Naive thymus-derived CD4-positive, alpha-beta T cell (primary cell): ENCODE measurements around the gene ZDHHC13. TPM values are rescaled to one million over a fixed set of nuclear protein-coding genes. Genes with fewer than 3 reads are reported as not detected.

Experiments
- ATAC-seq: fragments of 150-1000 bp; cut with Tn5 transposase; 2 replicates; pipeline ENCODE4 v1.10.0; 2021; ENCODE audit warnings: mild to moderate bottlenecking, moderate library complexity
- CTCF ChIA-PET: fragments of 350-600 bp; sonication (Branson Sonifier 250); formaldehyde crosslinking; loops from one replicate; lab custom pipeline; 2021; ENCODE audit warnings: antibody characterized with exemption; lab: Charles Lee
- POLR2A ChIA-PET: fragments of 350-600 bp; sonication (Branson Sonifier 250); formaldehyde crosslinking; loops from one replicate; lab custom pipeline; 2021; ENCODE audit warnings: antibody characterized with exemption, inconsistent platforms; lab: Charles Lee
- DNase-seq, 9 donors: peaks; one replicate each; pipeline versions ENCODE4 v3.0.0 to v3.0.0-alpha.2; 2020 to 2022; ENCODE audit warnings: mixed read lengths in 1 of 9
- H3K27ac ChIP-seq: one replicate; pipeline ENCODE4 v1.7.0; 2013; ENCODE audit warnings: mild to moderate bottlenecking, low read depth, low read length, moderate library complexity
- H3K27me3 ChIP-seq, 2 donors: one replicate each; pipeline ENCODE4 v1.7.0; 2013; ENCODE audit warnings: low read length in 2 of 2, mild to moderate bottlenecking in 2 of 2, moderate library complexity in 2 of 2; ENCODE audit not compliant: control insufficient read depth in 2 of 2, insufficient read depth in 2 of 2
- H3K36me3 ChIP-seq, 3 experiments: 1 replicate in 2 of 3; 2 replicates in 1 of 3; pipeline ENCODE4 v1.7.0; 2013; ENCODE audit warnings: low read length in 3 of 3, mild to moderate bottlenecking in 3 of 3, moderate library complexity in 1 of 3; ENCODE audit not compliant: insufficient read depth in 3 of 3, control insufficient read depth in 2 of 3
- H3K4me1 ChIP-seq, 2 donors: one replicate each; pipeline ENCODE4 v1.7.0; 2013; ENCODE audit warnings: low read length in 2 of 2, mild to moderate bottlenecking in 2 of 2, moderate library complexity in 1 of 2; ENCODE audit not compliant: control insufficient read depth in 2 of 2, insufficient read depth in 2 of 2
- H3K4me3 ChIP-seq: 2 replicates; pipeline ENCODE4 v1.7.0; 2013; ENCODE audit warnings: mild to moderate bottlenecking, low read length
- H3K9me3 ChIP-seq, 3 experiments: 1 replicate in 2 of 3; 2 replicates in 1 of 3; pipeline ENCODE4 v1.7.0; 2013; ENCODE audit warnings: low read length in 3 of 3; ENCODE audit not compliant: control insufficient read depth in 2 of 3
- H3K27ac Mint-ChIP-seq, 9 donors: one replicate each; pipeline ENCODE4 v1.8.0; 2020 to 2022; ENCODE audit warnings: mixed read lengths in 9 of 9, mild to moderate bottlenecking in 8 of 9, moderate library complexity in 5 of 9, inconsistent platforms in 2 of 9
- H3K27me3 Mint-ChIP-seq, 5 donors: one replicate each; pipeline ENCODE4 v1.8.0; 2021 to 2022; ENCODE audit warnings: mixed read lengths in 5 of 5, mild to moderate bottlenecking in 1 of 5
- H3K36me3 Mint-ChIP-seq, 5 donors: one replicate each; pipeline ENCODE4 v1.8.0; 2020 to 2022; ENCODE audit warnings: mixed read lengths in 5 of 5, mild to moderate bottlenecking in 3 of 5, inconsistent platforms in 1 of 5
- H3K4me1 Mint-ChIP-seq, 7 donors: one replicate each; pipeline ENCODE4 v1.8.0; 2020 to 2022; ENCODE audit warnings: mixed read lengths in 7 of 7, mild to moderate bottlenecking in 3 of 7, inconsistent platforms in 1 of 7
- H3K4me3 Mint-ChIP-seq, 10 donors: one replicate each; pipeline ENCODE4 v1.8.0; 2020 to 2022; ENCODE audit warnings: mild to moderate bottlenecking in 10 of 10, mixed read lengths in 10 of 10, moderate library complexity in 6 of 10, inconsistent platforms in 2 of 10
- H3K9me3 Mint-ChIP-seq, 11 donors: one replicate each; pipeline ENCODE4 v1.8.0; 2020 to 2022; ENCODE audit warnings: mixed read lengths in 11 of 11, mild to moderate bottlenecking in 4 of 11, inconsistent platforms in 1 of 11, moderate library complexity in 1 of 11
- intact Hi-C, 2 donors: fragments of 100-400 bp; cut with micrococcal nuclease; formaldehyde crosslinking; loops; one replicate each; pipeline ENCODE4 v1.15.1; 2023
- polyA plus RNA-seq, 2 donors: library from polyadenylated mRNA; unstranded; fragments of 300-500 nt; fragmentation: Illumina TruSeq; gene quantifications; one replicate each; pipeline ENCODE4 v1.2.3, GENCODE V29; 2021
- total RNA-seq, 6 experiments: library from RNA in 5 of 6; stranded (reverse) in 5 of 6; gene quantifications; 1 replicate in 5 of 6; 2 replicates in 1 of 6; pipeline ENCODE4 v1.2.3 and lab custom pipeline; 2021 to 2026

Gene ZDHHC13
- total and polyA plus RNA-seq, 7 experiments from 2014 or later, result 6.8 to 21.3 (median 10.2) TPM

- Histone ChIP-seq H3K36me3 (no peaks in the 10 kb centered on the region), H3K9me3 (no peaks in the 10 kb centered on the region), H3K27me3 (no peaks in the 10 kb centered on the region), H3K4me3 (no peak overlapping the region), H3K4me1 (no peaks in the 10 kb centered on the region), H3K27ac (no peak overlapping the region)
- ChIA-PET CTCF (interaction anchor here (0.7 to 2.0 kb wide), 3 partner anchors 8 to 24 kb away, joined by 3 to 10 read pairs (median 3); no protein-coding TSS in a partner anchor), POLR2A (no interaction called here)
- DNase-seq, result peak; percentile 13 to 64 (median 43)
- peak; percentile 86 for ATAC-seq
- no peak overlapping the region for H3K4me3 Mint-ChIP-seq
- intact Hi-C loops, result loop anchor here (1.0 to 10.0 kb wide), 7 partner anchors 40 to 828 kb away; partner anchors contain the start of genes ZDHHC13 (in 2 of the 2) and E2F8 (in 1 of the 2)
- peak overlapping the region in 1 of 9 donors; percentile 6 for H3K27ac Mint-ChIP-seq
- peaks cover 0 to 14% (median 6%) of the 10 kb centered on the region in 5 donors for H3K27me3 Mint-ChIP-seq
- H3K36me3 Mint-ChIP-seq, result no peaks in the 10 kb centered on the region
- peaks cover 0 to 3% (median 0%) of the 10 kb centered on the region in 7 donors for H3K4me1 Mint-ChIP-seq
- peaks cover 0 to 2% (median 0%) of the 10 kb centered on the region in 11 donors for H3K9me3 Mint-ChIP-seq
These were observed 40.0 kb upstream of the ZDHHC13 start for GRCh38 chr11:19076744-19077589.

- ChIA-PET CTCF (interaction anchor here (1.2 to 2.0 kb wide), 2 partner anchors 9 to 11 kb away, joined by 3 to 10 read pairs; no protein-coding TSS in a partner anchor), POLR2A (no interaction called here)
- intact Hi-C loops, result loop anchor here (1.0 to 10.0 kb wide), 7 partner anchors 39 to 827 kb away; partner anchors contain the start of genes ZDHHC13 (in 2 of the 2) and E2F8 (in 1 of the 2)
- Mint-ChIP-seq H3K27ac (no peak overlapping the region), H3K27me3 (peaks cover 0 to 14% (median 6%) of the 10 kb centered on the region in 5 donors), H3K36me3 (no peaks in the 10 kb centered on the region), H3K4me1 (peaks cover 0 to 3% (median 0%) of the 10 kb centered on the region in 7 donors), H3K4me3 (no peak overlapping the region), H3K9me3 (peaks cover 0 to 2% (median 0%) of the 10 kb centered on the region in 11 donors)
- ATAC-seq (no peak), DNase-seq (no peak)
- no peaks in the 10 kb centered on the region for H3K27me3 ChIP-seq
- no peak overlapping the region for H3K4me3 ChIP-seq
- H3K27ac ChIP-seq, result no peak overlapping the region
- H3K9me3 ChIP-seq, result no peaks in the 10 kb centered on the region
- H3K36me3 ChIP-seq, result no peaks in the 10 kb centered on the region
- H3K4me1 ChIP-seq, result no peaks in the 10 kb centered on the region
These were observed 39.0 kb upstream of the ZDHHC13 start for GRCh38 chr11:19077965-19078364.

GRCh38 chr11:19079643-19080440 is 37.1 kb upstream of the ZDHHC13 start:
- no peak overlapping the region for H3K4me3 Mint-ChIP-seq
- H3K4me3 ChIP-seq, result no peak overlapping the region
- no peaks in the 10 kb centered on the region for H3K27me3 ChIP-seq
- H3K27ac ChIP-seq, result no peak overlapping the region
- intact Hi-C loops, result loop anchor here (5.0 to 10.0 kb wide), 5 partner anchors 162 to 825 kb away; partner anchors contain the start of gene E2F8 (in 1 of the 2)
- no peak for DNase-seq
- H3K36me3 ChIP-seq, result no peaks in the 10 kb centered on the region
- peaks cover 0 to 18% (median 6%) of the 10 kb centered on the region in 5 donors for H3K27me3 Mint-ChIP-seq
- H3K9me3 ChIP-seq, result no peaks in the 10 kb centered on the region
- H3K4me1 ChIP-seq, result no peaks in the 10 kb centered on the region
- no peak for ATAC-seq
- peaks cover 0 to 2% (median 0%) of the 10 kb centered on the region in 11 donors for H3K9me3 Mint-ChIP-seq
- ChIA-PET CTCF (interaction anchor here (0.7 to 1.7 kb wide), 2 partner anchors 8 to 21 kb away, joined by 3 to 6 read pairs; no protein-coding TSS in a partner anchor), POLR2A (no interaction called here)
- H3K27ac Mint-ChIP-seq, result no peak overlapping the region
- H3K36me3 Mint-ChIP-seq, result no peaks in the 10 kb centered on the region
- peaks cover 0 to 3% (median 0%) of the 10 kb centered on the region in 7 donors for H3K4me1 Mint-ChIP-seq

- ChIA-PET CTCF (interaction anchor here (1.7 kb wide), 1 partner anchor 9 kb away, joined by 6 read pairs; no protein-coding TSS in a partner anchor), POLR2A (no interaction called here)
- ATAC-seq, result no peak
- Histone ChIP-seq H3K9me3 (no peaks in the 10 kb centered on the region), H3K4me3 (no peak overlapping the region), H3K4me1 (no peaks in the 10 kb centered on the region), H3K36me3 (no peaks in the 10 kb centered on the region), H3K27ac (no peak overlapping the region), H3K27me3 (no peaks in the 10 kb centered on the region)
- no peak for DNase-seq
- Mint-ChIP-seq H3K36me3 (no peaks in the 10 kb centered on the region), H3K27me3 (peaks cover 0 to 18% (median 6%) of the 10 kb centered on the region in 5 donors), H3K4me1 (peaks cover 0 to 3% (median 0%) of the 10 kb centered on the region in 7 donors), H3K4me3 (no peak overlapping the region), H3K9me3 (peaks cover 0 to 2% (median 0%) of the 10 kb centered on the region in 11 donors), H3K27ac (no peak overlapping the region)
- intact Hi-C loops, result no loop called here
These were observed 36.4 kb upstream of the ZDHHC13 start for GRCh38 chr11:19080579-19080993.

GRCh38 chr11:19083166-19083565 is 33.8 kb upstream of the ZDHHC13 start:
- Histone ChIP-seq H3K4me3 (no peak overlapping the region), H3K4me1 (no peaks in the 10 kb centered on the region), H3K27ac (no peak overlapping the region), H3K9me3 (no peaks in the 10 kb centered on the region), H3K36me3 (no peaks in the 10 kb centered on the region), H3K27me3 (no peaks in the 10 kb centered on the region)
- Mint-ChIP-seq H3K9me3 (peaks cover 0 to 1% (median 0%) of the 10 kb centered on the region in 11 donors), H3K36me3 (no peaks in the 10 kb centered on the region), H3K4me1 (no peaks in the 10 kb centered on the region), H3K27me3 (peaks cover 0 to 15% (median 12%) of the 10 kb centered on the region in 5 donors), H3K4me3 (no peak overlapping the region), H3K27ac (no peak overlapping the region)
- POLR2A ChIA-PET, result no interaction called here
- no peak for DNase-seq
- intact Hi-C loops, result no loop called here
- ATAC-seq, result no peak
- CTCF ChIA-PET, result no interaction called here

- H3K9me3 Mint-ChIP-seq, result peaks cover 0 to 2% (median 0%) of the 10 kb centered on the region in 11 donors
- H3K27me3 Mint-ChIP-seq, result peaks cover 6 to 17% (median 16%) of the 10 kb centered on the region in 5 donors
- no peak overlapping the region for H3K27ac Mint-ChIP-seq
- ChIA-PET POLR2A (no interaction called here), CTCF (no interaction called here)
- no peak overlapping the region for H3K4me3 ChIP-seq
- intact Hi-C loops, result no loop called here
- ATAC-seq (no peak), DNase-seq (no peak)
- no peaks in the 10 kb centered on the region for H3K36me3 ChIP-seq
- H3K4me1 ChIP-seq, result no peaks in the 10 kb centered on the region
- no peak overlapping the region for H3K4me3 Mint-ChIP-seq
- H3K27ac ChIP-seq, result no peak overlapping the region
- no peaks in the 10 kb centered on the region for H3K36me3 Mint-ChIP-seq
- no peaks in the 10 kb centered on the region for H3K27me3 ChIP-seq
- peaks cover 0 to 2% (median 0%) of the 10 kb centered on the region in 7 donors for H3K4me1 Mint-ChIP-seq
- H3K9me3 ChIP-seq, result no peaks in the 10 kb centered on the region
These were observed 32.2 kb upstream of the ZDHHC13 start for GRCh38 chr11:19084661-19085315.
